NB4 (cell line): ENCODE measurements around the gene PKD2L1.

Experiments used
- MAX ChIP-seq: IDR thresholded peaks from 2 replicates; pipeline ENCODE4 v1.6.1; 2011; ENCODE audit warnings: low read depth, low read length
- MYC ChIP-seq: IDR thresholded peaks from 2 replicates; pipeline ENCODE4 v1.6.1; 2011; ENCODE audit warnings: low read depth, low read length
- POLR2A ChIP-seq: IDR thresholded peaks from 2 replicates; pipeline ENCODE4 v1.6.1; 2011; ENCODE audit warnings: mild to moderate bottlenecking; ENCODE audit not compliant: insufficient read length; ENCODE audit errors: extremely low read depth
- TF ChIP-seq, protein P1 (sequence below): IDR thresholded peaks from one replicate; pipeline ENCODE4 v1.5.1; 2012; ENCODE audit warnings: low read depth, low read length

DNA sequence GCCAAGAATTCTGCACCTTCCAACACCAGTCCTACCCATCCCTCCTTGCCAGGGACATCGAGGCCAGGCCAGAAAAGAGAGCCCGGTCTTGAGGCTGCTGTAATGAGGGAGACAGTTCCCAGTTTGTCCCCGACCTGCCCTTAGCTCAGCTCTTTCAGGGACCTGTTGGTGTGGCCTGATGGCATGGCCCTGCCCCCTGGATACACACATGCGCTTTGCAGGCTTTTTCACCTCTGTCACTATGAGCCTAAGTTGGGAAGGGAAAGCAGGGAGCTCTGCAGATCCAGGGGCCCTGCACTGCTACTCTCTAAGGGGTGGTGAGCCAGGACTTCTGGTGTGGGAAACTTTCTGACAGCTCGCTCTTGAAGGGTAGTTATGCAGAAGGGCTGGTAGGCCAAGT, 19.1 kb upstream of the PKD2L1 start:
- TF ChIP-seq, protein P1, sequence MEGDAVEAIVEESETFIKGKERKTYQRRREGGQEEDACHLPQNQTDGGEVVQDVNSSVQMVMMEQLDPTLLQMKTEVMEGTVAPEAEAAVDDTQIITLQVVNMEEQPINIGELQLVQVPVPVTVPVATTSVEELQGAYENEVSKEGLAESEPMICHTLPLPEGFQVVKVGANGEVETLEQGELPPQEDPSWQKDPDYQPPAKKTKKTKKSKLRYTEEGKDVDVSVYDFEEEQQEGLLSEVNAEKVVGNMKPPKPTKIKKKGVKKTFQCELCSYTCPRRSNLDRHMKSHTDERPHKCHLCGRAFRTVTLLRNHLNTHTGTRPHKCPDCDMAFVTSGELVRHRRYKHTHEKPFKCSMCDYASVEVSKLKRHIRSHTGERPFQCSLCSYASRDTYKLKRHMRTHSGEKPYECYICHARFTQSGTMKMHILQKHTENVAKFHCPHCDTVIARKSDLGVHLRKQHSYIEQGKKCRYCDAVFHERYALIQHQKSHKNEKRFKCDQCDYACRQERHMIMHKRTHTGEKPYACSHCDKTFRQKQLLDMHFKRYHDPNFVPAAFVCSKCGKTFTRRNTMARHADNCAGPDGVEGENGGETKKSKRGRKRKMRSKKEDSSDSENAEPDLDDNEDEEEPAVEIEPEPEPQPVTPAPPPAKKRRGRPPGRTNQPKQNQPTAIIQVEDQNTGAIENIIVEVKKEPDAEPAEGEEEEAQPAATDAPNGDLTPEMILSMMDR, result no peak
- TF ChIP-seq POLR2A (no peak), MAX (no peak), MYC (no peak)
